ENCODE measurements around the gene IL10RA. TPM values are rescaled to one million over a fixed set of nuclear protein-coding genes. Genes with fewer than 3 reads are reported as not detected.

IL10RA gene
- total and polyA plus RNA-seq, 11 donors: 2.1 to 49.0 (median 5.8) TPM

- Histone ChIP-seq H3K9me3 (peaks cover 0 to 5% (median 0%) of the 10 kb centered on the region in 12 donors), H3K27me3 (peaks cover 0 to 3% (median 0%) of the 10 kb centered on the region in 9 donors), H3K36me3 (no peaks in the 10 kb centered on the region), H3K27ac (peak overlapping the region in 7 of 12 donors; percentile 11 to 95 (median 48)), H3K4me3 (no peak overlapping the region), H3K4me1 (peaks cover 0 to 89% (median 0%) of the 10 kb centered on the region in 12 donors)
- peak in 2 of 5 donors; percentile 46 to 48 for DNase-seq
- ATAC-seq: peak in 3 of 4 donors; percentile 47 to 73 (median 72)
- TF ChIP-seq POLR2A (IDR thresholded peaks at IDR 0.05) (peak in 1 of 2 donors; percentile 12), CTCF (IDR thresholded peaks at IDR 0.05) (no peak)
- intact Hi-C loops (cut with DNase I): no loop called here
- WGBS, 4 donors: 76 to 85% (median 79%) methylated on average over 7 of the region's 7 CpGs
Observed at GRCh38 chr11:118012083-118012669, 26.0 kb downstream of the IL10RA start.

- H3K27ac ChIP-seq: no peak overlapping the region
- intact Hi-C loops (cut with DNase I): no loop called here
- H3K4me3 ChIP-seq: no peak overlapping the region
- TF ChIP-seq CTCF (IDR thresholded peaks at IDR 0.05): no peak
- no peak for TF ChIP-seq POLR2A (IDR thresholded peaks at IDR 0.05)
- no peaks in the 10 kb centered on the region for H3K36me3 ChIP-seq
- DNase-seq (no peak), ATAC-seq (no peak)
- H3K9me3 ChIP-seq: peaks cover 0 to 14% (median 0%) of the 10 kb centered on the region in 12 donors
- H3K4me1 ChIP-seq: peaks cover 0 to 71% (median 0%) of the 10 kb centered on the region in 12 donors
- peaks cover 0 to 3% (median 0%) of the 10 kb centered on the region in 9 donors for H3K27me3 ChIP-seq
- 95 to 98% (median 97%) methylated on average over 3 of the region's 3 CpGs for WGBS, 4 donors
Observed at GRCh38 chr11:118014022-118014421, 27.8 kb downstream of the IL10RA start.

GRCh38 chr11:118015385-118015841 lies 29.2 kb downstream of the IL10RA start:
- H3K4me1 ChIP-seq: peaks cover 0 to 58% (median 0%) of the 10 kb centered on the region in 12 donors
- 76 to 87% (median 78%) methylated on average over 8 to 11 of the region's 11 CpGs for WGBS, 4 donors
- no peak overlapping the region for H3K4me3 ChIP-seq
- peaks cover 0 to 14% (median 0%) of the 10 kb centered on the region in 12 donors for H3K9me3 ChIP-seq
- TF ChIP-seq CTCF (IDR thresholded peaks at IDR 0.05) (no peak), POLR2A (IDR thresholded peaks at IDR 0.05) (no peak)
- H3K27me3 ChIP-seq: peaks cover 0 to 3% (median 0%) of the 10 kb centered on the region in 9 donors
- H3K36me3 ChIP-seq: no peaks in the 10 kb centered on the region
- ATAC-seq (no peak), DNase-seq (no peak)
- intact Hi-C loops (cut with DNase I): no loop called here
- peak overlapping the region in 1 of 12 donors; percentile 60 for H3K27ac ChIP-seq

GRCh38 chr11:118016104-118016503 lies 29.9 kb downstream of the IL10RA start:
- TF ChIP-seq CTCF (IDR thresholded peaks at IDR 0.05) (no peak), POLR2A (IDR thresholded peaks at IDR 0.05) (no peak)
- no peaks in the 10 kb centered on the region for H3K36me3 ChIP-seq
- ATAC-seq: no peak
- H3K27me3 ChIP-seq: peaks cover 0 to 3% (median 0%) of the 10 kb centered on the region in 9 donors
- DNase-seq: no peak
- peaks cover 0 to 51% (median 0%) of the 10 kb centered on the region in 12 donors for H3K4me1 ChIP-seq
- H3K4me3 ChIP-seq: no peak overlapping the region
- WGBS, 4 donors: 78 to 89% (median 82%) methylated on average over 4 of the region's 4 CpGs
- intact Hi-C loops (cut with DNase I): no loop called here
- peaks cover 0 to 15% (median 0%) of the 10 kb centered on the region in 12 donors for H3K9me3 ChIP-seq
- peak overlapping the region in 1 of 12 donors; percentile 60 for H3K27ac ChIP-seq
